SHP77 (cell line): ENCODE data around the gene CGRRF1.

Source experiments
- DNase-seq, 2 experiments: peaks; one replicate each; lab custom pipeline; 2025; lab: John Stamatoyannopoulos, UW

CGRRF1 gene

GRCh38 chr14:54509546-54510501 is at the start of gene CGRRF1:
TSS of gene CGRRF1 (plus strand) at chr14:54509906. CDS start at chr14:54509960, 54 bp downstream.
- DNase-seq: peak; percentile 93 to 98

- DNase-seq: no peak
Observed at GRCh38 chr14:54462048-54462447, 47.7 kb upstream of the CGRRF1 start.

GRCh38 chr14:54465654-54466053 is 44.1 kb upstream of the CGRRF1 start:
- DNase-seq: no peak

- DNase-seq: no peak
Observed at GRCh38 chr14:54467280-54467679, 42.4 kb upstream of the CGRRF1 start.

- no peak for DNase-seq
Observed at GRCh38 chr14:54470701-54471100, 39.0 kb upstream of the CGRRF1 start.

- DNase-seq: no peak
Observed at GRCh38 chr14:54471641-54472040, 38.1 kb upstream of the CGRRF1 start.

- DNase-seq: no peak
Observed at GRCh38 chr14:54472315-54472714, 37.4 kb upstream of the CGRRF1 start.

- DNase-seq: no peak
Observed at GRCh38 chr14:54474232-54474793, 35.4 kb upstream of the CGRRF1 start.

- DNase-seq: no peak
Observed at GRCh38 chr14:54475187-54475899, 34.4 kb upstream of the CGRRF1 start.

GRCh38 chr14:54475911-54476310 is 33.8 kb upstream of the CGRRF1 start:
- no peak for DNase-seq

- DNase-seq: no peak
Observed at GRCh38 chr14:54478636-54479215, 31.0 kb upstream of the CGRRF1 start.

- no peak for DNase-seq
Observed at GRCh38 chr14:54480830-54481562, 28.7 kb upstream of the CGRRF1 start.

GRCh38 chr14:54481695-54482094 is 28.0 kb upstream of the CGRRF1 start:
- DNase-seq: no peak

- no peak for DNase-seq
Observed at GRCh38 chr14:54483073-54483745, 26.5 kb upstream of the CGRRF1 start.

- DNase-seq: no peak
Observed at GRCh38 chr14:54483846-54484245, 25.9 kb upstream of the CGRRF1 start.

GRCh38 chr14:54486685-54487084 is 23.0 kb upstream of the CGRRF1 start:
- no peak for DNase-seq

- no peak for DNase-seq
Observed at GRCh38 chr14:54487771-54488170, 21.9 kb upstream of the CGRRF1 start.

- DNase-seq: no peak
Observed at GRCh38 chr14:54488318-54488645, 21.4 kb upstream of the CGRRF1 start.

- DNase-seq: peak; percentile 74 to 82
Observed at GRCh38 chr14:54488646-54489317, 20.9 kb upstream of the CGRRF1 start, which contains the start of gene GMFB. TSS of gene GMFB (minus strand) at chr14:54488980. CDS start at chr14:54488927, 53 bp downstream.

- DNase-seq: no peak
Observed at GRCh38 chr14:54489318-54489683, 20.4 kb upstream of the CGRRF1 start.
